GM12878 (cell line): ENCODE data around the gene AOAH. TPM values are rescaled to one million over a fixed set of nuclear protein-coding genes. Genes with fewer than 3 reads are reported as not detected.

Source experiments
- ATAC-seq: fragments of 200-7000 bp; cut with Tn5 transposase; 3 replicates; pipeline ENCODE4 v1.9.1; 2020; ENCODE audit warnings: mild to moderate bottlenecking, moderate library complexity
- BruUV-seq: library from RNA; stranded (reverse); fragments of 400-500 nt; replicated peaks from 2 replicates; lab custom pipeline; 2021; lab: Mats Ljungman, UMichigan
- CTCF ChIA-PET: fragments of 300-600 bp; sonication (Branson Sonifier 250); formaldehyde crosslinking; extraction: SDS; loops from one replicate; lab custom pipeline; 2021; ENCODE audit warnings: inconsistent platforms; lab: Yijun Ruan, JAX
- POLR2A ChIA-PET: fragments of 350-600 bp; formaldehyde crosslinking; extraction: SDS; loops from one replicate; lab custom pipeline; 2021; ENCODE audit warnings: inconsistent platforms; lab: Charles Lee
- RAD21 ChIA-PET: fragments of 300-600 bp; sonication (Branson Sonifier 250); formaldehyde crosslinking; loops from one replicate; lab custom pipeline; 2023; ENCODE audit warnings: antibody characterized with exemption; ENCODE audit not compliant: unreplicated experiment; lab: Charles Lee
- SMC1A ChIA-PET: fragments of 300-600 bp; sonication (Branson Sonifier 250); formaldehyde crosslinking; loops from one replicate; lab custom pipeline; 2023; ENCODE audit not compliant: unreplicated experiment, uncharacterized antibody; lab: Charles Lee
- DNase-seq: peaks from one replicate; pipeline ENCODE4 v3.0.0-alpha.2; 2011; ENCODE audit warnings: low read depth, low spot score
- FAIRE-seq: peaks from 3 replicates; lab custom pipeline; 2011; peaks lifted over from hg19 to GRCh38; lab: Jason Lieb, UNC
- H2AFZ ChIP-seq: 2 replicates; pipeline ENCODE4 v1.6.0; 2011; ENCODE audit warnings: low read depth, low read length, control low read depth; ENCODE audit not compliant: control insufficient read depth
- H3K27ac ChIP-seq: 2 replicates; pipeline ENCODE4 v1.5.1; 2011; ENCODE audit warnings: control low read depth; ENCODE audit not compliant: control insufficient read depth, insufficient read depth
- H3K27me3 ChIP-seq, 2 experiments: replicated peaks in 1 of 2; 2 replicates each; pipeline versions ENCODE4 v1.6.0 to v1.6.1; 2011; ENCODE audit warnings: low read length in 1 of 2; ENCODE audit not compliant: control insufficient read depth in 2 of 2, insufficient read depth in 2 of 2
- H3K36me3 ChIP-seq, 2 experiments: 2 replicates each; pipeline ENCODE4 v1.5.1; 2011; ENCODE audit warnings: low read length in 1 of 2; ENCODE audit not compliant: control insufficient read depth in 2 of 2, insufficient read depth in 2 of 2
- H3K4me1 ChIP-seq: 2 replicates; pipeline ENCODE4 v1.6.1; 2011; ENCODE audit warnings: mild to moderate bottlenecking, low read length, moderate library complexity, mixed read lengths; ENCODE audit not compliant: control insufficient read depth, insufficient read depth
- H3K4me2 ChIP-seq: 2 replicates; pipeline ENCODE4 v1.6.0; 2011; ENCODE audit warnings: control low read depth; ENCODE audit not compliant: control insufficient read depth, insufficient read depth
- H3K4me3 ChIP-seq: fragments of 200-600 bp; sonication (generic); 2 replicates; pipeline ENCODE4 v1.5.1; 2016
- H3K79me2 ChIP-seq: 2 replicates; pipeline ENCODE4 v1.6.0; 2011; ENCODE audit warnings: low read length; ENCODE audit not compliant: control insufficient read depth, insufficient read depth
- H3K9ac ChIP-seq: 2 replicates; pipeline ENCODE4 v1.8.0; 2011; ENCODE audit warnings: low read length, control low read depth, mixed read lengths; ENCODE audit not compliant: control insufficient read depth, insufficient read depth
- H3K9me3 ChIP-seq: replicated peaks from 3 replicates; pipeline ENCODE4 v1.5.1; 2011; ENCODE audit warnings: mild to moderate bottlenecking, low read length; ENCODE audit not compliant: control insufficient read depth, insufficient read depth
- H4K20me1 ChIP-seq: 2 replicates; pipeline ENCODE4 v1.6.0; 2011; ENCODE audit not compliant: control insufficient read depth, insufficient read depth
- CEBPB ChIP-seq, 2 experiments: fragments of 150-350 bp in 1 of 2; IDR thresholded peaks; 2 replicates each; pipeline ENCODE4 v1.6.1; 2012 to 2014; ENCODE audit warnings: low read depth in 2 of 2, low read length in 2 of 2, borderline replicate concordance in 1 of 2, inconsistent platforms in 1 of 2
- EZH2 ChIP-seq: IDR thresholded peaks from 2 replicates; pipeline ENCODE4 v1.6.1; 2012; ENCODE audit warnings: low read depth, mild to moderate bottlenecking, control low read depth, inconsistent platforms, low read length, borderline replicate concordance; ENCODE audit not compliant: control insufficient read depth
- IKZF1 ChIP-seq: fragments of 450-650 bp; conservative IDR thresholded peaks from 2 replicates; pipeline ENCODE4 v1.6.1; 2017; ENCODE audit warnings: antibody characterized with exemption, mild to moderate bottlenecking
- JUNB ChIP-seq: IDR thresholded peaks from 2 replicates; pipeline ENCODE4 v1.6.1; 2016; ENCODE audit warnings: antibody characterized with exemption, mild to moderate bottlenecking
- POU2F2 ChIP-seq: IDR thresholded peaks from 3 replicates; pipeline ENCODE4 v1.6.1; 2011; ENCODE audit warnings: low read depth, mild to moderate bottlenecking, low read length, borderline replicate concordance
- RFX5 ChIP-seq: IDR thresholded peaks from 2 replicates; pipeline ENCODE4 v1.6.1; 2011; ENCODE audit warnings: low read depth, low read length, improper control_type of control experiment
- RUNX3 ChIP-seq: IDR thresholded peaks from 2 replicates; pipeline ENCODE4 v1.6.1; 2012; ENCODE audit warnings: low read length, inconsistent platforms
- SMARCA5 ChIP-seq: fragments of 450-650 bp; IDR thresholded peaks from 2 replicates; pipeline ENCODE4 v1.6.1; 2017; ENCODE audit warnings: mild to moderate bottlenecking
- SMC3 ChIP-seq: IDR thresholded peaks from 2 replicates; pipeline ENCODE4 v1.6.1; 2011; ENCODE audit warnings: low read length, improper control_type of control experiment, borderline replicate concordance
- WGBS: methylation state at CpG from one replicate; pipeline ENCODE4 v1.1.6; 2016; ENCODE audit warnings: low lambda C conversion rate; ENCODE audit not compliant: insufficient replicate concordance, insufficient coverage; ENCODE audit errors: missing lambda C conversion rate; 5-methylcytosine and 5-hydroxymethylcytosine counted together
- in situ Hi-C: fragments of 300-500 bp; cut with MboI; formaldehyde crosslinking; loops from 9 replicates; pipeline ENCODE4 v1.14.3; 2018; ENCODE audit warnings: mixed read lengths
- intact Hi-C: fragments of 100-400 bp; cut with micrococcal nuclease; formaldehyde crosslinking; loops from one replicate; pipeline ENCODE4 v1.14.2; 2022; ENCODE audit not compliant: unreplicated experiment
- polyA plus RNA-seq, 11 experiments: library from polyadenylated mRNA; depleted of rRNA in 4 of 11; unstranded in 6 of 11; stranded (reverse) in 5 of 11; fragments of >200 nt; fragmentation: Nextera tagmentation in 4 of 11; fragmentation: Illumina TruSeq in 1 of 11; extraction: Ambion mirVana in 4 of 11; extraction: Trizol in 1 of 11; gene quantifications; 1 replicate in 1 of 11; 2 replicates in 10 of 11; pipeline versions ENCODE4 v1.2.1 to v1.2.3, GENCODE V29; 2011 to 2016; ENCODE audit warnings: inconsistent platforms in 2 of 11, missing spikeins in 2 of 11, low read depth in 1 of 11
- total RNA-seq, 4 experiments: library from RNA; depleted of rRNA in 3 of 4; stranded (reverse); fragments of >200 nt in 3 of 4; fragmentation: Illumina TruSeq in 1 of 4; extraction: Trizol in 1 of 4; gene quantifications; 2 replicates each; pipeline versions ENCODE4 v1.2.1 to v1.2.3, GENCODE V29; 2013 to 2021
- TF ChIP-seq, protein P1 (sequence below): fragments of 450-650 bp; IDR thresholded peaks from 2 replicates; pipeline ENCODE4 v1.6.1; 2017; ENCODE audit warnings: borderline replicate concordance

The AOAH gene
- total and polyA plus RNA-seq, 10 of the 15 experiments (the other 5 are each of a cell fraction or from before 2014, with no cell fraction given) = 0.32 to 2.8 (median 1.4) TPM

DNA sequence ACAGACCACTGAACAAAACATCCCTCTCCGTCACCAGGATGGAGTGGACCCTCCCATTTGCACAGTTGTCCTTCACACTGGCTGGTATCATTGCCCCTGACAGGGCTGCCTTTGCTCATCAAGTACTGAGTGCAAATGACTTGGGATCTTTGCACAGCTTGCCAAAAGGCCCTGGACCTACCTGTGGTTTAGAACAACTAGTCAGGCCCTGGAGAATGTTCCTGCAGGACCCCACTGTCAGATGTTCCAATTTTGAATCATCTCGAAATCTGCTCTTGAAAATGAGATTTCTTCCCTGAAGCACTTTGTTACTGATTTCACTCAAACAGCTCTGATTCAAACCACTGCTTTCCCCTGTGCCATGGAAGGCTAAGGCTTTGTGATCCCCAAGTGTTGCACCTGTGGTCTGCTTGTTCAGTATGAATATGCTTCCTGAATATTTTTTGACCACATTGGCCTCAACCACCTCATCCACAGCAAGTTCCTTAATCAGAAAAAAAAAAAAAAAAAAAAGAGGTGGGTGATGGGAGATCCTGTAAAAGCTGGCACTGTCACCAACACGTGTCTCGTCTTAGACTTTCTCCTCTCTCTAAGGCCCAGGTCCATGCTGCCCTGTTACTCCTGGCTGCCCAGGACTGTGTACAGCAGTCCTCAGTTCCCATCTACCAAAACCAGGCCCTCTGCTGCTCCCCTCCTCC is 2.7 kb upstream of the AOAH start:
- SMC1A ChIA-PET = interaction anchor here (1.2 to 1.8 kb wide), 2 partner anchors 40 to 49 kb away, joined by 3 to 4 read pairs; no protein-coding TSS in a partner anchor
- no peak overlapping the region for H3K27ac ChIP-seq
- H3K36me3 ChIP-seq = no peaks in the 10 kb centered on the region
- BruUV-seq = no TSS peak
- peak; percentile 65 for TF ChIP-seq RUNX3
- TF ChIP-seq, protein P1, sequence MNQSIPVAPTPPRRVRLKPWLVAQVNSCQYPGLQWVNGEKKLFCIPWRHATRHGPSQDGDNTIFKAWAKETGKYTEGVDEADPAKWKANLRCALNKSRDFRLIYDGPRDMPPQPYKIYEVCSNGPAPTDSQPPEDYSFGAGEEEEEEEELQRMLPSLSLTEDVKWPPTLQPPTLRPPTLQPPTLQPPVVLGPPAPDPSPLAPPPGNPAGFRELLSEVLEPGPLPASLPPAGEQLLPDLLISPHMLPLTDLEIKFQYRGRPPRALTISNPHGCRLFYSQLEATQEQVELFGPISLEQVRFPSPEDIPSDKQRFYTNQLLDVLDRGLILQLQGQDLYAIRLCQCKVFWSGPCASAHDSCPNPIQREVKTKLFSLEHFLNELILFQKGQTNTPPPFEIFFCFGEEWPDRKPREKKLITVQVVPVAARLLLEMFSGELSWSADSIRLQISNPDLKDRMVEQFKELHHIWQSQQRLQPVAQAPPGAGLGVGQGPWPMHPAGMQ = no peak
- peak; percentile 6; the same call in 1 of the 2 replicates for TF ChIP-seq JUNB
- POLR2A ChIA-PET = interaction anchor here (0.7 kb wide), 1 partner anchor 50 kb away, joined by 4 read pairs; no protein-coding TSS in a partner anchor
- in situ Hi-C loops = no loop called here
- no peak overlapping the region for H2AFZ ChIP-seq
- H3K79me2 ChIP-seq = no peaks in the 10 kb centered on the region
- intact Hi-C loops = no loop called here
- WGBS = 51% methylated on average over 4 of the region's 4 CpGs
- H3K4me1 ChIP-seq = peaks cover 7% of the 10 kb centered on the region; the same call in 1 of the 2 replicates
- no peak overlapping the region for H3K4me3 ChIP-seq
- FAIRE-seq = no peak
- H3K9me3 ChIP-seq = no peaks in the 10 kb centered on the region; the same call in 2 of the 3 replicates
- no peak for DNase-seq
- H3K27me3 ChIP-seq = no peaks in the 10 kb centered on the region
- CTCF ChIA-PET = interaction anchor here (0.6 to 1.6 kb wide), 2 partner anchors 9 to 1658 kb away, joined by 3 to 5 read pairs; no protein-coding TSS in a partner anchor
- RAD21 ChIA-PET = no interaction called here
- H4K20me1 ChIP-seq = no peaks in the 10 kb centered on the region
- H3K4me2 ChIP-seq = no peak overlapping the region
- ATAC-seq = no peak
- H3K9ac ChIP-seq = no peak overlapping the region

DNA sequence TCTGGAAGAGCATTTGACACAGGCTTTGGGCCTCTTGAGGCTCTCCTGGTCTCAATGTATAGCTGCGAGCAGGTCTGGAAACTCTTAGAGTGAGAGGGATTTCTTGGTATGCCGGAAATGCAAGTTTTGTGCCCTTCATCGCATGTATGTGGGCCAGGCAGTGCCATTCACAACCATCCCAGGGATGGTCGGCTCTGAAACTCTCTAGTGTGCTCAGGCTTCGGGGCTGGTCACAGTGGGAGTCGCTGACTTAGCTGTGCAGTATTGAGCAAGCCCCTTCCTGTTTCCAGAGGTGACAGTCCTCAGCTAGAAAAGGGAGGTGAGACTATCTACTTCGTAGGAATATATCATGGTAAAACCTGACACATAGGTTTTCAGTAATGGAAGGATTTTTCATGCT is 2.0 kb upstream of the AOAH start:
- Histone ChIP-seq H3K36me3 (no peaks in the 10 kb centered on the region), H4K20me1 (no peaks in the 10 kb centered on the region), H3K79me2 (no peaks in the 10 kb centered on the region), H3K4me2 (no peak overlapping the region), H3K4me1 (peaks cover 7% of the 10 kb centered on the region; the same call in 1 of the 2 replicates), H3K9me3 (no peaks in the 10 kb centered on the region; the same call in 2 of the 3 replicates), H3K4me3 (no peak overlapping the region), H2AFZ (no peak overlapping the region), H3K27ac (no peak overlapping the region), H3K27me3 (no peaks in the 10 kb centered on the region), H3K9ac (no peak overlapping the region)
- 76% methylated on average over 7 of the region's 7 CpGs for WGBS
- ChIA-PET SMC1A (interaction anchor here (1.2 to 1.8 kb wide), 2 partner anchors 40 to 49 kb away, joined by 3 to 4 read pairs; no protein-coding TSS in a partner anchor), POLR2A (no interaction called here), RAD21 (no interaction called here), CTCF (interaction anchor here (0.6 to 1.6 kb wide), 2 partner anchors 9 to 809 kb away, joined by 3 to 5 read pairs; no protein-coding TSS in a partner anchor)
- in situ Hi-C loops = no loop called here
- TF ChIP-seq SMARCA5 (no peak), EZH2 (no peak), SMC3 (no peak), CEBPB (IDR thresholded peaks at IDR 0.05; ENCODE audit: borderline replicate concordance in 1 of 2, low read depth in 2 of 2, low read length in 2 of 2) (no peak), IKZF1 (no peak), RFX5 (no peak), POU2F2 (no peak)
- intact Hi-C loops = no loop called here
- no peak for ATAC-seq
- FAIRE-seq = no peak
- DNase-seq = no peak
- no TSS peak for BruUV-seq
